ENCODE data around the gene CELA2B.

CELA2B gene

GRCh38 chr1:15439325-15439724, 36.6 kb upstream of the CELA2B start:
- no peak for TF ChIP-seq ZNF274 (IDR thresholded peaks at IDR 0.05; ENCODE audit: low read depth, low read length)
- no peak overlapping the region for H3K4me3 ChIP-seq (ENCODE audit: low read length)

- TF ChIP-seq ZNF274 (IDR thresholded peaks at IDR 0.05; ENCODE audit: low read depth, low read length): no peak
- no peak overlapping the region for H3K4me3 ChIP-seq (ENCODE audit: low read length)
Measured at GRCh38 chr1:15440357-15440756, 35.5 kb upstream of the CELA2B start.

DNA sequence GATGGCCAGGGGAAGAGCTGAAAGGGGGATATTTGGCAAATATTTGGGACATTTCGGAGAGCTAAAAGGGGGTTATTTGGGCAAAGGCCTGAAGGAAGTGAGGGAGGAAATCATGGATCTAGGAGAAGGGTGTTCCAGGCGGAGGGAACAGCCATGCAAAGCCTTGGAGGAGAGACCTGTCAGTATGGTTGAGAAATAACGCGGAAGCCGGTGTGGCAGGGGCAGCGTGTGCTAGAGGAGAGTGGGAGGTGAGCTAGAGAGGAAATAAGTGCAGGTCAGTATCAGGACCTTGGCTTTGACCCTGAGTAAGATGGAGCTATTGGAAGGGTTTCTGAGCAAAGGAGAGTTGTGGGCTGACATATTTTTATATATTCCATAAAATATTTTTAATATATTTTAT, 34.7 kb upstream of the CELA2B start:
- no peak for TF ChIP-seq ZNF274 (IDR thresholded peaks at IDR 0.05; ENCODE audit: low read depth, low read length)
- H3K4me3 ChIP-seq (ENCODE audit: low read length): no peak overlapping the region

DNA sequence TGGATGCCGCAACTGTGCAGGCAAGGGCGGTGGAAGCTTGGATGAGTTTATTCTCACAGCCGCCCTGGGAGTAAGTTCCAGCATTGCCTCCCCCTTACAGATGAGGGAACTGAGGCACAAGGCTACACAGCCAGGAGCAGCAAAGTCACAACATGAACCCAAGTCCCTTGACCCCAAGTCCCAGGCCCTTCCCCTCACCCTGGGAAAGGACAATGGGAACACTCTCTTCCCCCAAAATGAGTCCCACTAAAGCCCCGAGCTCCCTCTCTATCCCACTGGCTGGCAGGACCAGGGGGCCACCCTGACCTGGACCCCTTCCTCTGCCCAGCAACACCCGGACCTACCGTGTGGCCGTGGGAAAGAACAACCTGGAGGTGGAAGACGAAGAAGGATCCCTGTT, 33.8 kb upstream of the CELA2B start:
- no peak for TF ChIP-seq ZNF274 (IDR thresholded peaks at IDR 0.05; ENCODE audit: low read depth, low read length)
- H3K4me3 ChIP-seq (ENCODE audit: low read length): no peak overlapping the region

GRCh38 chr1:15442759-15443158, 33.1 kb upstream of the CELA2B start:
- H3K4me3 ChIP-seq (ENCODE audit: low read length): no peak overlapping the region
- no peak for TF ChIP-seq ZNF274 (IDR thresholded peaks at IDR 0.05; ENCODE audit: low read depth, low read length)

GRCh38 chr1:15443281-15443680, 32.6 kb upstream of the CELA2B start:
- no peak overlapping the region for H3K4me3 ChIP-seq (ENCODE audit: low read length)
- no peak for TF ChIP-seq ZNF274 (IDR thresholded peaks at IDR 0.05; ENCODE audit: low read depth, low read length)

GRCh38 chr1:15444468-15445389, 31.2 kb upstream of the CELA2B start:
- TF ChIP-seq ZNF274 (IDR thresholded peaks at IDR 0.05; ENCODE audit: low read depth, low read length): no peak
- no peak overlapping the region for H3K4me3 ChIP-seq (ENCODE audit: low read length)

DNA sequence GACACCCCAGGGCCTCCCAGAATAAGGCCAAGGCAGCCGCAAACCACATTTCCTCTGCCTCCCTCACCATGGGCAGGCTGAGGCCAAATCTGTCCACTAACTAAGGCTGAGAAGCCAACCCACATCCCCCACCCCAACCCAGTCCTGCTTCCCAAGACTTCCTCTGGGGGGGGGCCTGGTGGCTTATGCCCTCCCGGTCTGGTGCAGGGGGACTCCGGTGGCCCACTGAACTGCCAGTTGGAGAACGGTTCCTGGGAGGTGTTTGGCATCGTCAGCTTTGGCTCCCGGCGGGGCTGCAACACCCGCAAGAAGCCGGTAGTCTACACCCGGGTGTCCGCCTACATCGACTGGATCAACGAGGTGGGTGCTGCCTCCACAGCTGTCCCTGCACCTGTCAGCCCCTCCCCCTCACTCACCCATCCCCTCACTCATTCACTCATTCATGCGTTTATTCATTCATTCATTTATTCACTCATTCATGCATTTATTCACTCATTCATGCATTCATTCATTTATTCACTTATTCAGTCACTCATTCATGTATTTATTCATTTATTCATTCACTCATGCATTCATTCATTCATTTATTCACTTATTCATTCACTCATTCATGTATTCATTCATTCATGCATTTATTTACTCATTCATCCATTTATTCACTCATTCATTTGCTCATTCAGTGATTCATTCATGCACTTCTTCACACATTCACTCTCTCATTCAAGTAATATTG, 30.3 kb upstream of the CELA2B start:
- no peak for TF ChIP-seq ZNF274 (IDR thresholded peaks at IDR 0.05; ENCODE audit: low read depth, low read length)
- H3K4me3 ChIP-seq (ENCODE audit: low read length): no peak overlapping the region

DNA sequence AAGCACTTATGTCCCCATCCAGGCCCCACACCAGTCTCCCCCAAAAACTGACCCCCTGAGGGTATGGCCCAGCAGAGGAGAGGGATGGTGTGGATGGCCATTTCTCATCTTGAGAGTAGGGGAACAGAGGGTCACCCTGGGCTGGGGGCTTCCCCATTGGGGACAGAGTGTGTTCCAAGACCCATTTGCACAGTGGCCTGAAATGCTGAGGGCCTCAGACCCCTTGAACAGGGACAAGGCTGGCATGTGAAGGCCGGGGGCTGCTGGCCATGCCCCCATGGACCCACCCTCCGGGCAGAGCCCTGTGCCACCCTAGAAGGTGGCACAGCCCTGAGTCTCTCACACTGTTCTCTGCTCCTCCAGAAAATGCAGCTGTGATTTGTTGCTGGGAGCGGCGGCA, 29.7 kb upstream of the CELA2B start:
- H3K4me3 ChIP-seq (ENCODE audit: low read length): no peak overlapping the region

GRCh38 chr1:15448877-15449462, 26.9 kb upstream of the CELA2B start:
- no peak overlapping the region for H3K4me3 ChIP-seq (ENCODE audit: low read length)
- no peak for TF ChIP-seq ZNF274 (IDR thresholded peaks at IDR 0.05; ENCODE audit: low read depth, low read length)

More for the DNA sequence above, 29.7 kb upstream of the CELA2B start:
- TF ChIP-seq ZNF274 (IDR thresholded peaks at IDR 0.05; ENCODE audit: low read depth, low read length): no peak

- TF ChIP-seq ZNF274 (IDR thresholded peaks at IDR 0.05; ENCODE audit: low read depth, low read length): no peak
- H3K4me3 ChIP-seq (ENCODE audit: low read length): no peak overlapping the region
Measured at GRCh38 chr1:15449567-15449966, 26.3 kb upstream of the CELA2B start.

DNA sequence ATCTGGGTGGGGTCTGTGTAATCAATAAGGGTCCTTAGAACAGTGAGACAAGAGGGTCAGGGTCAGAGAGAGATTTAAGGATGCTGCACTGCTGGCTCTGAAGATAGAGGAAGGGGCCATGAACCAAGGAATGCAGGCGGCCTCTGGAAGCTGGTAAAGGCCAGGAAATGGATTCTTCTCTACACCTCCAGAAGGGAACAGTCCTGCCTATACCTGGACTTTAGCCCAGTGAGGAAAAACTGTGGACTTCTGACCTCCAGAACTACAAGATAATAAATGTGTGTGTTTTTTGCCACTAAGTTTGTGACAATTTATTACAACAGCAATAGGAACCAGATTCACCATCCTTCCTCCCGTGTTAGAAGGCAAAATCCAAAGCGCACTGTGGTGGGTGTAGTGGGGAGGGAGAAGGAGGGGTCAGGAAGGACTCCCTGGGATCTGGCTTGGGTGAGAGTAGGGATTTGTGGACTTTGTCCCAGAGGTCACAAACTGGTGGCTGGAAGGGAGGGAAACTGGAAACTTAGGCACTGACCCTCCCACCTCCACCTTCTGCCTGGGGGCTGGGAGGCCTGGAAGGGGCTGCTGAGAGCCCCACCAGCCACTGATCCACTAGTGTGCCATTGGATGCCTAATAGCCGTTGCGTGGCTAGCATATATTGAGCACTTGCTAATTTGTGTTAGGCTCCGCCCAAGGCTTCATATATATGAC, 24.7 kb upstream of the CELA2B start:
- no peak for TF ChIP-seq ZNF274 (IDR thresholded peaks at IDR 0.05; ENCODE audit: low read depth, low read length)
- H3K4me3 ChIP-seq (ENCODE audit: low read length): no peak overlapping the region

DNA sequence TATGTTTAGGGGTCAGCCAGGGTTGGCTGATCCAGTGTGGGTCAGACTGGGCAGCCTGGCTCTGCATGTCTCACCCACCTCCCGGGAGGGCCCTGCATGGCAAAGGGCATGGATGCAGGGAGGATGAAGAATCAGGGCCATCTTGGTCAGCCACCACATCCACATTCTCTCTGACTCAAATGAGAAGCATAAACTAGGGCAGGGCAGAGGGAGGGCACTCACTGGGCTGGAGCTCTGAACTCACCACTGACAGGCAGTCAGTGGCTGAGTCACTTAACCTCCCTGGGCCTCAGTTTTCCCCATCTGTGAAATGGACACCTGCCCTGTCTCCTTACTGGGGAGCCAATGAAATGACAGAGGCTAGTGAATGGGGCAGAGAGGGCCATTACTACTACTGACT, 23.7 kb upstream of the CELA2B start:
- H3K4me3 ChIP-seq (ENCODE audit: low read length): no peak overlapping the region
- no peak for TF ChIP-seq ZNF274 (IDR thresholded peaks at IDR 0.05; ENCODE audit: low read depth, low read length)

Measured in GM08714 (cell line).